Adrenal gland (tissue), 5 donors: ENCODE measurements around the gene CPXM1.

Experiments used
- POLR2A ChIP-seq, 2 donors: fragments of 450-650 bp; IDR thresholded peaks; one replicate each; pipeline ENCODE4 v1.6.1; 2017; ENCODE audit warnings: antibody characterized with exemption in 2 of 2, mild to moderate bottlenecking in 2 of 2, moderate library complexity in 1 of 2
- TF ChIP-seq, protein P1 (sequence below), 6 experiments: fragments of 450-650 bp in 4 of 6; fragments of 200-600 bp in 2 of 6; sonication (generic) in 1 of 6; IDR thresholded peaks; 1 replicate in 5 of 6; 2 replicates in 1 of 6; pipeline versions ENCODE4 v1.5.1 to v1.8.0; 2016 to 2021; ENCODE audit warnings: antibody characterized with exemption in 6 of 6, mild to moderate bottlenecking in 2 of 6, moderate library complexity in 1 of 6
- donor health status: DM: no; HTN: no; CAD: no.

DNA sequence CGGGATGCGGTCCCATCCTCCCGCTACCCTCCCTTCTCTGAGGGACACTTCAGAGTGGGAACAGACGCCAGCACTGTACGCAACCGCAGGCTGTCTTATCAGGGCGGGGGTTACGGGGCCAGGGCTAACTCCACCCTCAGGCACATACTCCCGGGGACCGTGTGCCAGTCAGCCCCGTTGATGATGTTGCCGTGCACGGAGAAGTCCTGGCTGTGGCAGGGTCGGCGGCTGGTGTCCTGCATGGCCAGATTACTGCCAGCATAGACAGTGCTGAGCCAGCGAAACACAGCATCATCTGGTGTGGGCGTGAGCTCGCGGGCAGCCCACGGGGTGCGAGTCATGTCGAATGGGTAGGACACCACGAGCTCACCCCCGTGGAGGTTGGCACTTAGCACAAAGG lies 5.0 kb downstream of the CPXM1 start:
- TF ChIP-seq, protein P1, sequence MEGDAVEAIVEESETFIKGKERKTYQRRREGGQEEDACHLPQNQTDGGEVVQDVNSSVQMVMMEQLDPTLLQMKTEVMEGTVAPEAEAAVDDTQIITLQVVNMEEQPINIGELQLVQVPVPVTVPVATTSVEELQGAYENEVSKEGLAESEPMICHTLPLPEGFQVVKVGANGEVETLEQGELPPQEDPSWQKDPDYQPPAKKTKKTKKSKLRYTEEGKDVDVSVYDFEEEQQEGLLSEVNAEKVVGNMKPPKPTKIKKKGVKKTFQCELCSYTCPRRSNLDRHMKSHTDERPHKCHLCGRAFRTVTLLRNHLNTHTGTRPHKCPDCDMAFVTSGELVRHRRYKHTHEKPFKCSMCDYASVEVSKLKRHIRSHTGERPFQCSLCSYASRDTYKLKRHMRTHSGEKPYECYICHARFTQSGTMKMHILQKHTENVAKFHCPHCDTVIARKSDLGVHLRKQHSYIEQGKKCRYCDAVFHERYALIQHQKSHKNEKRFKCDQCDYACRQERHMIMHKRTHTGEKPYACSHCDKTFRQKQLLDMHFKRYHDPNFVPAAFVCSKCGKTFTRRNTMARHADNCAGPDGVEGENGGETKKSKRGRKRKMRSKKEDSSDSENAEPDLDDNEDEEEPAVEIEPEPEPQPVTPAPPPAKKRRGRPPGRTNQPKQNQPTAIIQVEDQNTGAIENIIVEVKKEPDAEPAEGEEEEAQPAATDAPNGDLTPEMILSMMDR (IDR thresholded peaks at IDR 0.05): no peak
- TF ChIP-seq POLR2A (IDR thresholded peaks at IDR 0.05): no peak
